Measurements from ENCODE around the gene CGNL1.

The CGNL1 gene

DNA sequence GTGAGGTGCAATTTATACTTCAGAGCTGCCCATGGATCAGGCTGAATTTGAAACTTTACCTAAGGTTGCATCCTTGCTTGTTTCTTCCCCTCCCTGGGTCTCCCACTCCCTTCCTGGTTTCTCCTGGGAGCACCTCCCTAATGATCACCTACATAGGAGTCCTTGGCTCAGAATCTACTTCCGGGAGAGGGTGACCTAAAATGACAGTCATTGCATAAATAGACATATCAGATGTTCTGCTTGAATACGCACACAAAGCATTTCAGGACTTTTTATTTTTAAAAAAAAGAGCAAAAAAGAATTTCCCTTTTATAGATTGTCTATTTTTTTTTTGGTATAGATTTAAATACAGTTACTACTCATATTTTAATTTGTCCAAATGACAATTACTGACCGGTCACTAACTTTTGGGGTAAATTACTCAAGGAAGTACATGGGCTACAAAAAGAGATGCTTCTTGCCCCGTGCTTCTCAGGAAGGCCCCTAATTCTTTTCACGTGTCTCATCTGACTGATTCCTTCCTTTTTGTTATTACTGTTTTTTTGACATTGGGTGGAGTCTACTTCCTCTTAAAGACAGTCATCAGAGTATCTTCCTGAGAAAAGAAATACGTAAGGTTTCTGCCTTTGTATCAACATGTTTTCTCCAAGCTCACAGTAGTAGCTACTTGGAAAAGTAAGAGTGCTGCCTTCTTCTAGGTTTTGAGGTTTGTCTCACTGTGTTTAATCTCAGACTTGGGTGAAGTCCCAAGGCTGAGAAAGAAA lies 210.5 kb downstream of the CGNL1 start:
- POLR2A ChIA-PET = no interaction called here
- CTCF ChIA-PET = interaction anchor here (1.0 kb wide), 1 partner anchor 484 kb away, joined by 3 read pairs; no protein-coding TSS in a partner anchor
- no peaks in the 10 kb centered on the region for H3K4me1 ChIP-seq (ENCODE audit: control insufficient read depth, insufficient read depth, low read length)
- H3K4me3 ChIP-seq (ENCODE audit: low read depth, low read length) = no peak overlapping the region
- no peaks in the 10 kb centered on the region for H3K36me3 ChIP-seq (ENCODE audit: control insufficient read depth in 2 of 2, insufficient read depth in 1 of 2, low read length in 2 of 2)
- TF ChIP-seq, protein P1, sequence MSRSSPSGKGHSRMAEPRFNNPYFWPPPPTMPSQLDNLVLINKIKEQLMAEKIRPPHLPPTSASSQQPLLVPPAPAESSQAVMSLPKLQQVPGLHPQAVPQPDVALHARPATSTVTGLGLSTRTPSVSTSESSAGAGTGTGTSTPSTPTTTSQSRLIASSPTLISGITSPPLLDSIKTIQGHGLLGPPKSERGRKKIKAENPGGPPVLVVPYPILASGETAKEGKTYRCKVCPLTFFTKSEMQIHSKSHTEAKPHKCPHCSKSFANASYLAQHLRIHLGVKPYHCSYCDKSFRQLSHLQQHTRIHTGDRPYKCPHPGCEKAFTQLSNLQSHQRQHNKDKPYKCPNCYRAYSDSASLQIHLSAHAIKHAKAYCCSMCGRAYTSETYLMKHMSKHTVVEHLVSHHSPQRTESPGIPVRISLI (tag by site-specific recombination; IDR thresholded peaks at IDR 0.05) = no peak
- TF ChIP-seq ZNF24 (tag by site-specific recombination; IDR thresholded peaks at IDR 0.05) (no peak), ZNF596 (tag by site-specific recombination; IDR thresholded peaks at IDR 0.05) (no peak), ZNF311 (tag by site-specific recombination; IDR thresholded peaks at IDR 0.05; ENCODE audit: borderline replicate concordance) (no peak), ZNF341 (tag by site-specific recombination; IDR thresholded peaks at IDR 0.05; ENCODE audit: low read depth) (no peak), ZNF560 (tag by site-specific recombination; IDR thresholded peaks at IDR 0.05; ENCODE audit: borderline replicate concordance) (no peak), ZNF248 (tag by site-specific recombination; IDR thresholded peaks at IDR 0.05) (no peak), ZNF214 (tag by site-specific recombination; IDR thresholded peaks at IDR 0.05; ENCODE audit: borderline replicate concordance) (no peak), ZNF747 (tag by site-specific recombination; IDR thresholded peaks at IDR 0.05) (no peak), IKZF3 (tag by site-specific recombination; IDR thresholded peaks at IDR 0.05) (no peak), ZNF530 (tag by site-specific recombination; IDR thresholded peaks at IDR 0.05; ENCODE audit: low read depth) (no peak), ZNF239 (tag by site-specific recombination; IDR thresholded peaks at IDR 0.05) (no peak), ZNF571 (tag by site-specific recombination; IDR thresholded peaks at IDR 0.05) (no peak)
- TF ChIP-seq, protein P2, sequence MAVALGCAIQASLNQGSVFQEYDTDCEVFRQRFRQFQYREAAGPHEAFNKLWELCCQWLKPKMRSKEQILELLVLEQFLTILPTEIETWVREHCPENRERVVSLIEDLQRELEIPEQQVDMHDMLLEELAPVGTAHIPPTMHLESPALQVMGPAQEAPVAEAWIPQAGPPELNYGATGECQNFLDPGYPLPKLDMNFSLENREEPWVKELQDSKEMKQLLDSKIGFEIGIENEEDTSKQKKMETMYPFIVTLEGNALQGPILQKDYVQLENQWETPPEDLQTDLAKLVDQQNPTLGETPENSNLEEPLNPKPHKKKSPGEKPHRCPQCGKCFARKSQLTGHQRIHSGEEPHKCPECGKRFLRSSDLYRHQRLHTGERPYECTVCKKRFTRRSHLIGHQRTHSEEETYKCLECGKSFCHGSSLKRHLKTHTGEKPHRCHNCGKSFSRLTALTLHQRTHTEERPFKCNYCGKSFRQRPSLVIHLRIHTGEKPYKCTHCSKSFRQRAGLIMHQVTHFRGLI (tag by site-specific recombination; IDR thresholded peaks at IDR 0.05) = no peak
- TF ChIP-seq, protein P3, sequence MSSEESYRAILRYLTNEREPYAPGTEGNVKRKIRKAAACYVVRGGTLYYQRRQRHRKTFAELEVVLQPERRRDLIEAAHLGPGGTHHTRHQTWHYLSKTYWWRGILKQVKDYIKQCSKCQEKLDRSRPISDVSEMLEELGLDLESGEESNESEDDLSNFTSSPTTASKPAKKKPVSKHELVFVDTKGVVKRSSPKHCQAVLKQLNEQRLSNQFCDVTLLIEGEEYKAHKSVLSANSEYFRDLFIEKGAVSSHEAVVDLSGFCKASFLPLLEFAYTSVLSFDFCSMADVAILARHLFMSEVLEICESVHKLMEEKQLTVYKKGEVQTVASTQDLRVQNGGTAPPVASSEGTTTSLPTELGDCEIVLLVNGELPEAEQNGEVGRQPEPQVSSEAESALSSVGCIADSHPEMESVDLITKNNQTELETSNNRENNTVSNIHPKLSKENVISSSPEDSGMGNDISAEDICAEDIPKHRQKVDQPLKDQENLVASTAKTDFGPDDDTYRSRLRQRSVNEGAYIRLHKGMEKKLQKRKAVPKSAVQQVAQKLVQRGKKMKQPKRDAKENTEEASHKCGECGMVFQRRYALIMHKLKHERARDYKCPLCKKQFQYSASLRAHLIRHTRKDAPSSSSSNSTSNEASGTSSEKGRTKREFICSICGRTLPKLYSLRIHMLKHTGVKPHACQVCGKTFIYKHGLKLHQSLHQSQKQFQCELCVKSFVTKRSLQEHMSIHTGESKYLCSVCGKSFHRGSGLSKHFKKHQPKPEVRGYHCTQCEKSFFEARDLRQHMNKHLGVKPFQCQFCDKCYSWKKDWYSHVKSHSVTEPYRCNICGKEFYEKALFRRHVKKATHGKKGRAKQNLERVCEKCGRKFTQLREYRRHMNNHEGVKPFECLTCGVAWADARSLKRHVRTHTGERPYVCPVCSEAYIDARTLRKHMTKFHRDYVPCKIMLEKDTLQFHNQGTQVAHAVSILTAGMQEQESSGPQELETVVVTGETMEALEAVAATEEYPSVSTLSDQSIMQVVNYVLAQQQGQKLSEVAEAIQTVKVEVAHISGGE (tag by site-specific recombination; conservative IDR thresholded peaks at IDR 0.05; ENCODE audit: low read depth) = no peak
- TF ChIP-seq, protein P4, sequence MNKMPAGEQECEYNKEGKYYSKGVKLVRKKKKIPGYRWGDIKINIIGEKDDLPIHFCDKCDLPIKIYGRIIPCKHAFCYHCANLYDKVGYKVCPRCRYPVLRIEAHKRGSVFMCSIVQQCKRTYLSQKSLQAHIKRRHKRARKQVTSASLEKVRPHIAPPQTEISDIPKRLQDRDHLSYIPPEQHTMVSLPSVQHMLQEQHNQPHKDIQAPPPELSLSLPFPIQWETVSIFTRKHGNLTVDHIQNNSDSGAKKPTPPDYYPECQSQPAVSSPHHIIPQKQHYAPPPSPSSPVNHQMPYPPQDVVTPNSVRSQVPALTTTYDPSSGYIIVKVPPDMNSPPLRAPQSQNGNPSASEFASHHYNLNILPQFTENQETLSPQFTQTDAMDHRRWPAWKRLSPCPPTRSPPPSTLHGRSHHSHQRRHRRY (tag by site-specific recombination; IDR thresholded peaks at IDR 0.05) = no peak
- TF ChIP-seq, protein P5, sequence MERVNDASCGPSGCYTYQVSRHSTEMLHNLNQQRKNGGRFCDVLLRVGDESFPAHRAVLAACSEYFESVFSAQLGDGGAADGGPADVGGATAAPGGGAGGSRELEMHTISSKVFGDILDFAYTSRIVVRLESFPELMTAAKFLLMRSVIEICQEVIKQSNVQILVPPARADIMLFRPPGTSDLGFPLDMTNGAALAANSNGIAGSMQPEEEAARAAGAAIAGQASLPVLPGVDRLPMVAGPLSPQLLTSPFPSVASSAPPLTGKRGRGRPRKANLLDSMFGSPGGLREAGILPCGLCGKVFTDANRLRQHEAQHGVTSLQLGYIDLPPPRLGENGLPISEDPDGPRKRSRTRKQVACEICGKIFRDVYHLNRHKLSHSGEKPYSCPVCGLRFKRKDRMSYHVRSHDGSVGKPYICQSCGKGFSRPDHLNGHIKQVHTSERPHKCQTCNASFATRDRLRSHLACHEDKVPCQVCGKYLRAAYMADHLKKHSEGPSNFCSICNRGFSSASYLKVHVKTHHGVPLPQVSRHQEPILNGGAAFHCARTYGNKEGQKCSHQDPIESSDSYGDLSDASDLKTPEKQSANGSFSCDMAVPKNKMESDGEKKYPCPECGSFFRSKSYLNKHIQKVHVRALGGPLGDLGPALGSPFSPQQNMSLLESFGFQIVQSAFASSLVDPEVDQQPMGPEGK (tag by site-specific recombination; IDR thresholded peaks at IDR 0.05) = no peak
- H3K27ac ChIP-seq (ENCODE audit: extremely low read depth, low read depth, low read length) = no peak overlapping the region
- no peaks in the 10 kb centered on the region for H3K9me3 ChIP-seq (ENCODE audit: control insufficient read depth, insufficient read depth, low read depth, low read length)
